H1 (cell line): ENCODE data around the gene FLT1. TPM values are rescaled to one million over a fixed set of nuclear protein-coding genes. Genes with fewer than 3 reads are reported as not detected.

Experiments
- CTCF ChIA-PET: fragments of 300-600 bp; sonication (Branson Sonifier 250); formaldehyde crosslinking; loops from one replicate; lab custom pipeline; 2021; ENCODE audit not compliant: partially characterized antibody; lab: Charles Lee
- POLR2A ChIA-PET: fragments of 300-600 bp; sonication (Branson Sonifier 250); formaldehyde crosslinking; loops from one replicate; lab custom pipeline; 2021; ENCODE audit warnings: inconsistent platforms; ENCODE audit not compliant: partially characterized antibody; lab: Charles Lee
- DNase-seq, 2 experiments: peaks; one replicate each; pipeline versions ENCODE4 v3.0.0 to v3.0.0-alpha.2; 2010 to 2022; ENCODE audit warnings: low spot score in 2 of 2, low read depth in 1 of 2, mixed read lengths in 1 of 2
- FAIRE-seq: peaks from 2 replicates; lab custom pipeline; 2011; peaks lifted over from hg19 to GRCh38; lab: Jason Lieb, UNC
- H2AFZ ChIP-seq: 2 replicates; pipeline ENCODE4 v1.8.1; 2012; ENCODE audit warnings: low read length, inconsistent platforms
- H2AK5ac ChIP-seq: 2 replicates; pipeline ENCODE4 v1.6.1; 2013; ENCODE audit warnings: low read depth, low read length
- H2BK120ac ChIP-seq: replicated peaks from 2 replicates; pipeline ENCODE3; 2013; ENCODE audit warnings: low read depth, low read length, inconsistent platforms
- H2BK12ac ChIP-seq: 2 replicates; pipeline ENCODE4 v1.6.1; 2013; ENCODE audit warnings: low read depth, low read length
- H2BK15ac ChIP-seq: 2 replicates; pipeline ENCODE4 v1.6.1; 2013; ENCODE audit warnings: low read length
- H2BK20ac ChIP-seq: 2 replicates; pipeline ENCODE4 v1.6.1; 2013; ENCODE audit warnings: low read length
- H2BK5ac ChIP-seq: 2 replicates; pipeline ENCODE4 v1.6.1; 2013; ENCODE audit warnings: low read depth, low read length
- H3K14ac ChIP-seq: 2 replicates; pipeline ENCODE4 v1.6.1; 2013; ENCODE audit warnings: inconsistent platforms; ENCODE audit not compliant: insufficient read length
- H3K18ac ChIP-seq: 2 replicates; pipeline ENCODE4 v1.6.1; 2013; ENCODE audit warnings: low read length; ENCODE audit errors: extremely low read depth
- H3K23ac ChIP-seq: 2 replicates; pipeline ENCODE4 v1.6.1; 2013; ENCODE audit warnings: inconsistent platforms; ENCODE audit not compliant: insufficient read length
- H3K23me2 ChIP-seq: 2 replicates; pipeline ENCODE4 v1.6.1; 2013; ENCODE audit warnings: low read depth, low read length
- H3K27ac ChIP-seq: 2 replicates; pipeline ENCODE4 v1.6.1; 2011; ENCODE audit warnings: low read depth, low read length, inconsistent platforms
- H3K27me3 ChIP-seq, 4 experiments: replicated peaks in 1 of 4; 1 replicate in 1 of 4; 2 replicates in 3 of 4; pipeline versions ENCODE4 v1.6.1 to v1.8.1; 2011 to 2013; ENCODE audit warnings: low read length in 3 of 4, mild to moderate bottlenecking in 3 of 4, inconsistent platforms in 2 of 4, mixed read lengths in 2 of 4, moderate library complexity in 1 of 4; ENCODE audit not compliant: control insufficient read depth in 3 of 4, insufficient read depth in 3 of 4; ENCODE audit errors: extremely low read depth in 1 of 4
- H3K36me3 ChIP-seq, 4 experiments: 2 replicates each; pipeline versions ENCODE4 v1.6.1 to v1.8.1; 2011 to 2013; ENCODE audit warnings: mild to moderate bottlenecking in 4 of 4, low read length in 3 of 4, moderate library complexity in 2 of 4, control low read depth in 1 of 4, inconsistent platforms in 1 of 4; ENCODE audit not compliant: insufficient read depth in 4 of 4, control insufficient read depth in 2 of 4
- H3K4ac ChIP-seq: replicated peaks from 2 replicates; pipeline ENCODE3; 2013; ENCODE audit warnings: low read length, low read depth, mixed read lengths, inconsistent platforms; ENCODE audit not compliant: insufficient read length
- H3K4me1 ChIP-seq, 4 experiments: replicated peaks in 1 of 4; 1 replicate in 1 of 4; 2 replicates in 3 of 4; pipeline versions ENCODE4 v1.6.1 to v1.8.1; 2011 to 2013; ENCODE audit warnings: low read length in 3 of 4, inconsistent platforms in 2 of 4, mixed read lengths in 1 of 4; ENCODE audit not compliant: insufficient read depth in 4 of 4, control insufficient read depth in 3 of 4
- H3K4me2 ChIP-seq, 2 experiments: 2 replicates each; pipeline versions ENCODE4 v1.6.1 to v1.8.1; 2011 to 2013; ENCODE audit warnings: low read depth in 2 of 2, low read length in 2 of 2, control low read depth in 1 of 2, inconsistent platforms in 1 of 2, mild to moderate bottlenecking in 1 of 2; ENCODE audit not compliant: insufficient read depth in 1 of 2
- H3K4me3 ChIP-seq, 4 experiments: fragments of 200-600, 300-600 bp in 1 of 4; sonication (generic), shearing (Covaris generic), sonication (Bioruptor Twin) in 1 of 4; 2 replicates each; pipeline versions ENCODE4 v1.5.1 to v1.8.1; 2011 to 2016; ENCODE audit warnings: low read length in 4 of 4, low read depth in 3 of 4, control low read depth in 2 of 4, inconsistent platforms in 2 of 4, mild to moderate bottlenecking in 2 of 4, mixed read lengths in 1 of 4, moderate library complexity in 1 of 4; ENCODE audit not compliant: insufficient read depth in 2 of 4; ENCODE audit errors: extremely low read depth in 1 of 4
- H3K56ac ChIP-seq: replicated peaks from 2 replicates; pipeline ENCODE3; 2013; ENCODE audit warnings: low read depth, mild to moderate bottlenecking, mixed read lengths, low read length, inconsistent platforms; ENCODE audit not compliant: insufficient read length
- H3K79me1 ChIP-seq: 2 replicates; pipeline ENCODE4 v1.6.1; 2013; ENCODE audit warnings: low read depth, low read length, control low read depth
- H3K79me2 ChIP-seq, 2 experiments: 2 replicates each; pipeline versions ENCODE4 v1.6.1 to v1.8.1; 2012 to 2013; ENCODE audit warnings: low read length in 2 of 2, mild to moderate bottlenecking in 2 of 2, inconsistent platforms in 1 of 2; ENCODE audit not compliant: insufficient read depth in 2 of 2, control insufficient read depth in 1 of 2
- H3K9ac ChIP-seq, 4 experiments: replicated peaks in 1 of 4; 1 replicate in 1 of 4; 2 replicates in 3 of 4; pipeline versions ENCODE4 v1.6.1 to v1.8.1; 2011 to 2013; ENCODE audit warnings: low read depth in 3 of 4, low read length in 3 of 4, control low read depth in 2 of 4, mild to moderate bottlenecking in 2 of 4, moderate library complexity in 2 of 4, inconsistent platforms in 1 of 4; ENCODE audit errors: extremely low read depth in 1 of 4
- H3K9me3 ChIP-seq, 2 experiments: 2 replicates each; pipeline versions ENCODE4 v1.6.1 to v1.8.1; 2012 to 2013; ENCODE audit warnings: mild to moderate bottlenecking in 2 of 2, moderate library complexity in 2 of 2, control low read depth in 1 of 2, inconsistent platforms in 1 of 2, low read depth in 1 of 2, low read length in 1 of 2, mixed read lengths in 1 of 2; ENCODE audit not compliant: insufficient read depth in 2 of 2
- H4K20me1 ChIP-seq, 2 experiments: replicated peaks in 1 of 2; 2 replicates each; pipeline versions ENCODE3 to v1.8.1; 2011 to 2013; ENCODE audit warnings: inconsistent platforms in 2 of 2, low read length in 2 of 2, mild to moderate bottlenecking in 1 of 2; ENCODE audit not compliant: insufficient read depth in 2 of 2, control insufficient read depth in 1 of 2
- H4K5ac ChIP-seq: 2 replicates; pipeline ENCODE4 v1.6.1; 2013; ENCODE audit warnings: low read length, low read depth, mixed read lengths, inconsistent platforms; ENCODE audit not compliant: insufficient read length
- H4K8ac ChIP-seq: 2 replicates; pipeline ENCODE4 v1.8.0; 2013; ENCODE audit warnings: mild to moderate bottlenecking, moderate library complexity, low read length, inconsistent platforms; ENCODE audit not compliant: insufficient read depth; ENCODE audit errors: extremely low read depth
- H4K91ac ChIP-seq: replicated peaks from 2 replicates; pipeline ENCODE3; 2013; ENCODE audit warnings: low read length, mixed read lengths, inconsistent platforms; ENCODE audit not compliant: insufficient read length
- CBX5 ChIP-seq: fragments of 300-800, 300-1000 bp; sonication (generic); IDR thresholded peaks from 2 replicates; pipeline ENCODE4 v1.7.1; 2016; ENCODE audit warnings: antibody characterized with exemption, low read length, low read depth
- CHD1 ChIP-seq: IDR thresholded peaks from 2 replicates; pipeline ENCODE4 v1.6.1; 2012; ENCODE audit warnings: low read depth, low read length, improper control_type of control experiment
- EP300 ChIP-seq, 2 experiments: IDR thresholded peaks; 1 replicate in 1 of 2; 2 replicates in 1 of 2; pipeline ENCODE4 v1.6.1; 2011 to 2012; ENCODE audit warnings: low read depth in 2 of 2, low read length in 2 of 2, mild to moderate bottlenecking in 2 of 2, borderline replicate concordance in 1 of 2, inconsistent platforms in 1 of 2, moderate library complexity in 1 of 2
- GABPA ChIP-seq: IDR thresholded peaks from 2 replicates; pipeline ENCODE4 v1.6.1; 2011; ENCODE audit warnings: mild to moderate bottlenecking, low read length, moderate library complexity, borderline replicate concordance; ENCODE audit not compliant: insufficient read depth
- HDAC6 ChIP-seq: IDR thresholded peaks from one replicate; pipeline ENCODE4 v1.7.1; 2012; ENCODE audit warnings: low read depth, mild to moderate bottlenecking, inconsistent platforms, low read length, moderate library complexity
- JUN ChIP-seq: IDR thresholded peaks from 2 replicates; pipeline ENCODE4 v1.6.1; 2011; ENCODE audit warnings: low read depth, mild to moderate bottlenecking, improper control_type of control experiment, low read length
- JUND ChIP-seq: IDR thresholded peaks from 2 replicates; pipeline ENCODE4 v1.6.1; 2011; ENCODE audit warnings: mild to moderate bottlenecking, improper control_type of control experiment, low read length
- MAFK ChIP-seq: IDR thresholded peaks from 2 replicates; pipeline ENCODE4 v1.6.1; 2012; ENCODE audit warnings: low read depth, mild to moderate bottlenecking, improper control_type of control experiment, low read length
- MAX ChIP-seq: IDR thresholded peaks from 2 replicates; pipeline ENCODE4 v1.6.1; 2012; ENCODE audit warnings: inconsistent platforms
- SP4 ChIP-seq: IDR thresholded peaks from 2 replicates; pipeline ENCODE4 v1.6.1; 2012; ENCODE audit warnings: low read length, inconsistent platforms
- WGBS, 2 experiments: shearing (Covaris generic) in 1 of 2; methylation state at CpG; one replicate each; pipeline versions ENCODE4 v1.1.6 to v1.1.7; 2013 to 2015; ENCODE audit warnings: low lambda C conversion rate in 2 of 2, mixed read lengths in 2 of 2, inconsistent platforms in 1 of 2, low coverage in 1 of 2, missing lambda C conversion rate in 1 of 2; ENCODE audit not compliant: insufficient replicate concordance in 2 of 2, insufficient coverage in 1 of 2, insufficient read length in 1 of 2; ENCODE audit errors: extremely low coverage in 1 of 2, missing lambda C conversion rate in 1 of 2; 5-methylcytosine and 5-hydroxymethylcytosine counted together
- polyA plus RNA-seq, 7 experiments: library from polyadenylated mRNA; depleted of rRNA in 3 of 7; stranded (reverse) in 5 of 7; unstranded in 2 of 7; fragments of >200 nt in 5 of 7; fragments of 200-250 nt in 2 of 7; gene quantifications; 1 replicate in 5 of 7; 2 replicates in 1 of 7; 4 replicates in 1 of 7; pipeline versions ENCODE4 v1.2.1 to v1.2.3, GENCODE V29; 2011 to 2013; ENCODE audit warnings: missing spikeins in 2 of 7, mixed read lengths in 2 of 7
- total RNA-seq: library from RNA; stranded (reverse); fragmentation: NEBNext Ultra II Directional; extraction: Animal tissue kit (Norgen Biotek cat#: 25700); gene quantifications from 2 replicates; pipeline ENCODE4 v1.2.1, GENCODE V29; 2021

The FLT1 gene
- total and polyA plus RNA-seq, 2 of the 8 experiments (the other 6 are each of a cell fraction or from before 2014, with no cell fraction given): 19.7 to 90.2 TPM

- 93% methylated on average over 10 of the region's 10 CpGs; no CpG with 5 or more reads in 1 of the 2 experiments for WGBS, 2 experiments
- Histone ChIP-seq H4K5ac (no peak overlapping the region), H3K79me2 (no peaks in the 10 kb centered on the region), H2BK12ac (no peak overlapping the region), H3K23ac (no peak overlapping the region), H2AK5ac (no peak overlapping the region), H3K4me1 (peaks cover 2 to 12% (median 11%) of the 10 kb centered on the region in 4 experiments), H3K27ac (no peak overlapping the region), H3K4me2 (no peak overlapping the region), H3K36me3 (peaks cover 0 to 18% (median 8%) of the 10 kb centered on the region in 4 experiments; a peak in 4 of 8 replicates), H3K4me3 (no peak overlapping the region), H2AFZ (no peak overlapping the region), H3K27me3 (no peaks in the 10 kb centered on the region), H3K9me3 (no peaks in the 10 kb centered on the region), H2BK5ac (no peak overlapping the region), H3K79me1 (no peaks in the 10 kb centered on the region), H2BK120ac (no peak overlapping the region), H3K18ac (no peak overlapping the region), H4K20me1 (no peaks in the 10 kb centered on the region), H4K91ac (no peak overlapping the region), H2BK20ac (no peak overlapping the region), H4K8ac (no peak overlapping the region), H3K4ac (no peak overlapping the region), H3K23me2 (no peaks in the 10 kb centered on the region), H2BK15ac (no peak overlapping the region), H3K14ac (no peak overlapping the region), H3K9ac (no peak overlapping the region), H3K56ac (no peak overlapping the region)
- TF ChIP-seq JUN (no peak), GABPA (no peak), MAX (no peak), HDAC6 (no peak), SP4 (no peak), EP300 (IDR thresholded peaks at IDR 0.05; ENCODE audit: borderline replicate concordance in 1 of 2, low read depth in 2 of 2, low read length in 2 of 2) (no peak), CBX5 (no peak), CHD1 (no peak), JUND (no peak), MAFK (no peak)
- DNase-seq: no peak
- ChIA-PET POLR2A (no interaction called here), CTCF (no interaction called here)
- FAIRE-seq: no peak
These were observed 188.6 kb downstream of the FLT1 start for GRCh38 chr13:28306325-28306724.
